Endometrial microvascular endothelial cells (primary cell): Measurements from ENCODE around the gene L1CAM. TPM values are rescaled to one million over a fixed set of nuclear protein-coding genes. Genes with fewer than 3 reads are reported as not detected.

ENCODE experiments used
- in situ Hi-C: cut with HindIII; loops from 2 replicates; pipeline ENCODE4 v1.10.0; 2017; ENCODE audit warnings: low sequenced_read_pairs, low pct_unique_long_range_greater_than_20kb; ENCODE audit errors: inconsistent ontology term
- total RNA-seq: library from RNA; depleted of rRNA; stranded (reverse); fragments of >200 nt; gene quantifications from one replicate; pipeline ENCODE4 v1.2.3, GENCODE V29; 2015; ENCODE audit errors: inconsistent ontology term

Gene L1CAM, protein sequence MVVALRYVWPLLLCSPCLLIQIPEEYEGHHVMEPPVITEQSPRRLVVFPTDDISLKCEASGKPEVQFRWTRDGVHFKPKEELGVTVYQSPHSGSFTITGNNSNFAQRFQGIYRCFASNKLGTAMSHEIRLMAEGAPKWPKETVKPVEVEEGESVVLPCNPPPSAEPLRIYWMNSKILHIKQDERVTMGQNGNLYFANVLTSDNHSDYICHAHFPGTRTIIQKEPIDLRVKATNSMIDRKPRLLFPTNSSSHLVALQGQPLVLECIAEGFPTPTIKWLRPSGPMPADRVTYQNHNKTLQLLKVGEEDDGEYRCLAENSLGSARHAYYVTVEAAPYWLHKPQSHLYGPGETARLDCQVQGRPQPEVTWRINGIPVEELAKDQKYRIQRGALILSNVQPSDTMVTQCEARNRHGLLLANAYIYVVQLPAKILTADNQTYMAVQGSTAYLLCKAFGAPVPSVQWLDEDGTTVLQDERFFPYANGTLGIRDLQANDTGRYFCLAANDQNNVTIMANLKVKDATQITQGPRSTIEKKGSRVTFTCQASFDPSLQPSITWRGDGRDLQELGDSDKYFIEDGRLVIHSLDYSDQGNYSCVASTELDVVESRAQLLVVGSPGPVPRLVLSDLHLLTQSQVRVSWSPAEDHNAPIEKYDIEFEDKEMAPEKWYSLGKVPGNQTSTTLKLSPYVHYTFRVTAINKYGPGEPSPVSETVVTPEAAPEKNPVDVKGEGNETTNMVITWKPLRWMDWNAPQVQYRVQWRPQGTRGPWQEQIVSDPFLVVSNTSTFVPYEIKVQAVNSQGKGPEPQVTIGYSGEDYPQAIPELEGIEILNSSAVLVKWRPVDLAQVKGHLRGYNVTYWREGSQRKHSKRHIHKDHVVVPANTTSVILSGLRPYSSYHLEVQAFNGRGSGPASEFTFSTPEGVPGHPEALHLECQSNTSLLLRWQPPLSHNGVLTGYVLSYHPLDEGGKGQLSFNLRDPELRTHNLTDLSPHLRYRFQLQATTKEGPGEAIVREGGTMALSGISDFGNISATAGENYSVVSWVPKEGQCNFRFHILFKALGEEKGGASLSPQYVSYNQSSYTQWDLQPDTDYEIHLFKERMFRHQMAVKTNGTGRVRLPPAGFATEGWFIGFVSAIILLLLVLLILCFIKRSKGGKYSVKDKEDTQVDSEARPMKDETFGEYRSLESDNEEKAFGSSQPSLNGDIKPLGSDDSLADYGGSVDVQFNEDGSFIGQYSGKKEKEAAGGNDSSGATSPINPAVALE
- not detected for total RNA-seq

DNA sequence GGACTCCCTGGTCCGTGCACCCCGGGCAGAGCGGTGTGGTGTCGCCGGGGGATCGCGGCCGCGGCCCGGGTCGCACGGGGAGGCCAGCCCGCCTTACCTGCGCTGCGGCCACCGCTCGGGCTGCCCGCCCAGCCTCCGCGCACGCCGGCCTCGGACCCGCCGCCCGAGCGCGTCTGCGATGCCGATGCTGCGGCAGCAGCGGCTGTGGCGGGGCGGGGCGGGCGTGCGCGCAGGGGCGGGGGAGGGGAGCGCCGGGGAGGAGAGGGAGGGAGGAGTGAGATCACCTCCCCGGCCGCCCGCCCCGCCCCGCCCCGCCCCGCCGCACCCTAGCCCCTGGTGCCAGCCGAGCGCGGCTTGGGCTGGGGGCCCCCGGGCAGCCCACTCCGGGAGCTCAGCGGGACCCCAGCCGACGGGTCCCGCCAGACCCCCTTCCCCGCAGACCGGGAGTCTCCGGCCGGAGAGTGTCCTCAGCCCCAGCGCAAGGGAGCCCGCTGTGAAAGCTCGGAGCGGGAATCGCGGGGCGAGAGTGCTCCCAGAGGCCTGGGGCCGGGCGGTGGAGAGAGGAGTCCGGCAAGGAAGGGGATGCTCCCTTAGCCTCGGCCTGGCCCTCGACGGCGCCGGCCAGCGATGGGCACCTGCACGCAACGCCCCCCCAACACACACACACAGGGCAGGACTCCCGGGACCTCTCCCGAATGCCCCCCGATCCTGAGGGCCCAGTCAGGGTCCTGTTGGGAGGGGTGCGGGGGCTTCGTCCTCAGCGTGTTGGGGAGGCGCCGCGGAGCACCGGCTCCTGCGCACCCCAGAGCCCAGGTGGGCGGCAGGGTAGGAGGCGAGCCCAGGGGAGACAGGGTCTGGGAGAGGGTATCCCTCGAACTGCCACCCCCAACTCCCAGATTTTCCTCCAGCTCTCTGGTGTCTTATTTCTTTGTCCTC lies at the start of gene L1CAM:
L1CAM (minus strand) TSS at position 206 of the 936 bp plus-strand sequence. CDS start 10,337 bp downstream, outside the sequence.
- in situ Hi-C loops = no loop called here

DNA sequence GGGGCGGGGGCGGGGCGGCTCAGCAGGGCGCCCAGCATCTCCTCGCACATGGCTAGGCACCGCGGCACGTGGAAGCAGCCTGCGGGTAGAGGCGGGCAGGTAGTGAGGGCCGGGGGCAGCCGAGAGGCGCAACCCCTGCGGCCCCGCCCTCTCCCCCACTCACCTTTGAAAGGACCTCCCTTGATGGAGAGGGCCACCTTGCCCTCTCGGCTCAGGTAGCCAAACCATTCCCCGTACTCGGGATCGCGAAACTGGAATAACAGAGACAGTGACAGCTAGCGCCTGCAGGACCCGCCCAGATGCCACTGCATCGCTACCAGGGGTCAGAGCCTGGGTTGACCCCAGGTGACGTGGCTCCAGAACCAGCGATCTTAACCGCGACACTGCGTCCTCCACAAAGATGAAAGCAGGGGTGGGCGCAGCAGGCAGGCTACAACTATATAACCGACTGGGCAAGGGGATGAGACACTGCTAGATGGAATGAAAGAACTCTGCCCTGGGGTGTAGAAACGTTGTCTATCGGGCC lies 49.4 kb upstream of the L1CAM start:
- in situ Hi-C loops = no loop called here

DNA sequence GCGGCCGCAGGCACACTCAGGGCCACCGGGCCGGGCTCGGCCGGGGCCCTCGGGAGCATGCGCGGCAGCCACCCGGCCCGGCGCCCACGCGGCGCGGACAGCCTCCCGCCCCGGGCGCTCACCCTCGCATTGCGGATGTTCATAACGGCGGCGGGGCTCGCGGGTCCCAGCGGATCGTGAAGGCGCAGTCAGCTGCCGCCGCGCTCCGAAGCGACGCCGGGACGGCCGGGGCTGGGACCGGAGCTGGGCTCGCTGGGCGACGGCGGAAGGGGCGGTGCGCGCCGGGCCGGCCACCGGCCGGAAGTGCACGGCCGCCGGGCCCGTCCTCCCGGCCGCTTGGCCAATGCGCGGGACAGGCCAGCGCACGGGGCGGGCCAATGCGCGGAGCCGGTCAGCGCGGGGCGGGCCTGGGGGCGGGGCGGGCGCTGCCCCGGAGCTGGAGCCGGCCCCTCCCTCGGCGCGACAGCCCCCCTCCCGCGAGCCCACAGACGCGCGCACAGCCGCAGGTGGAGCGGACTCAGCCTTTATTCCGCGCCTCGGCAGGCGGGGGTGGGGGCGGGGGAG lies 48.9 kb upstream of the L1CAM start, which contains the start of gene NAA10:
NAA10 (minus strand) TSS at position 276 of the 564 bp plus-strand sequence; CDS start at position 143, 133 bp downstream.
- in situ Hi-C loops = no loop called here

- in situ Hi-C loops = no loop called here
Measured at GRCh38 chrX:153934148-153934761, 48.3 kb upstream of the L1CAM start.

DNA sequence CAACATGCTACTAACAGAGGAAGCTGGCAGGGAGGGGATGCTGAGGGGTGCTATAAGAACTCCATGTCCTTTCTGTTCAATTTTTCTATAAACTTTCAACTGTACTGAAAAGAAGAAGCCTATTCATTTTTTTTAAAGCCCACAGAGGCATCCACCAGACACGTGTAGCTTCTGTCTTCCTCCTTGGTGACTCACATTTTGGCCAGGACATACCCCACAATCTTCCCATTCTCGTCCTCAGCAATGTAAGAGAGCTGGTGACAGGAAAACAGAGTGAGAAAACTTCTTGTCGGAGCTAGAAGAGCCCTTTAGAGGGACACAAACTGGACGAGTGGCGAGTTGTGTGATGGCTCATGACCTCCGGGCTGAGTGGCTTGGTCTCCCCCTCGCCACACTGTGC lies 47.8 kb upstream of the L1CAM start:
- in situ Hi-C loops = no loop called here

DNA sequence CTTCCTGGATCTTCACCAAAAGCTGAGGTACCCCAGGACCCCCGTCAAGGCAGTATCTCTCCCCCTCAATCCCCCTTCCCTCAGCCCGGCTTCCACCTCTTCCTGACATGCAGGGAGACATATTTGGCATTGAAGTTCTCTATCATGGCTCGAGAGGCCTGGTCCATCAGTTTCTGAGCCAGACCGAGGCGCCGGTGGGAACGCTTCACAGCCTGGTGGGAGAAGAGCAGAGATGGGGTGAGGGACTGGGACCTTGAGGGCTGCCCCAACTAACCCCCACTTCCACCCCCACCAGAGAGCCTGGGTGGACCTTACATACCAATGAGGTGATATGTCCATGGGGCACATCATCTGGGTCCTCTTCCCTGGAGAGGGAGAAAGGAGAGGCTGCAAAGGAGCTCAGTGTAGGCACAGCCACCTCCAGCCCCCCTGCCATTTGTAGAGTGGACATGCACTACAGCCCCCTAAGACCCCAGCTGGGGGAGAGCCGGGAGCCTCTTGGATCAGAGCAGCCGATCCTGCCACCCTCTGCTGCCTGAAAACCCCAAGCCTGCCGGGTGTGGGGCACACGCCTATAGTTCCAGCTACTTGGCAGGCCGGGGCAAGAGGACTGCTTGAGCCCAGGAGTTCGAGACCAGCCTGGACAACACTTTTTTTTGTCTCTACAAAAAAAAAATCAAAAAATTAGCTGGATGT lies 46.4 kb upstream of the L1CAM start:
- in situ Hi-C loops = no loop called here

- in situ Hi-C loops = no loop called here
Measured at GRCh38 chrX:153931748-153932147, 45.8 kb upstream of the L1CAM start.

DNA sequence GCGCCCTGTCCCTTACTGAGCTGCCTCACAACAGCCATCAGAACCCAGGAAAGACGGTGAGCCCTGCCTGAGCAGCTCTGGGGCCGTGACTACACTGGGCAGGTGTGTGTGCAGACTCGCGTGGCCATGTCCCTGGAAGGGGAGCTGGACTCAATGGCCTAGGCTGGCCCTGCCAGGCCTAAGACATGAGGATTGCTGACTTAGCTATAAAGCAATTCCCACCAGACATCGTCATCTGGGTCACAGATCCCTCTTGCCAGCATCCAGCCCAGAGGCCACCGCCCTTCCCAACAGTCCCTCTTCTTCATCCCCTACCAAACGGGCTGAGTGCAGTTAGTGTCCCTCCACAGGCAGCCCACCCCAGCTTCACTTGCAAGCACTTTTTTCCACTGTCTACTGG lies 45.2 kb upstream of the L1CAM start:
- in situ Hi-C loops = no loop called here

DNA sequence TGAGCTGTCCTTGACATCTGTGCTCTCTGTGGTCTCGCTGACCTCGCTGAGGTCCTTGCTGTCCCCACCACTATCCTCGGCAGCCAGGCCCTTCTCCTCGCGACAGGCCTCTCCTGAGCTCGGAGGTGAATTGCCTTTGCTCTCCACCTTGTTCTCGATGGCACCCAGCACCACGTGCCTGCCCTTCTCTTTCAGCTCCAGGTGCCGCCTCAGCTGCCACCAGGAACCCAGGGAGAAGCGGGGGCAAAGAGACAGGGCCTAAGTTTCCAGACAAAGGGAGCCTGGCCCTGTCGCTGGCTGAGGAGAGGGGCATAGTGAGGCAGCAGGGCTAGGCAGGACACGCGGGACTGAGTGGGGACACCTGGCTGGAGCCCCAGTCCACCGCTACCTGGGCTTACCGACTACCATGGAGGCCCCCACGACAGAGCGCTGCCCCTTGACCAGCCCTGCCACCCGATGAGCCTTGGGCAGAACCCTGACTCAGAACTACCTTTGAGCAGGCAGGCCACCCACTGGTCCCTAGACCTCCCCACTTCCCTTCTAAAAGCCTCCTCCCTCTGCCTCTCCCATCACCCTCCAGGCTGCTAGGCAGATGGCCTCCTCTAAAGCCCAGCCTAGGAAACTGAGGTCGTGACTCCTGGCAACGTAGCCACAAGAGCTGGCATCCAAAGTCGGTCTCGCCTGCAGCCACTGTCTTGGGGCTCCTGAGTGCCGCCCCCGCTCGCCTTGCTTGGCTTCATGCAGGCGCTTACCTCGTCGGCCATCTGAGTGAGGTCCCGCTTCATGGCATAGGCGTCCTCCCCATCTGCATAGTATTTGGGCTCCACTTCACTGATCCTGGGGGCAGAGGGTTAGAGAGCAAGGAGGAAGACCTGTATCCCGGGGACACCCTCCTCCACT lies 44.3 kb upstream of the L1CAM start:
- in situ Hi-C loops = no loop called here

DNA sequence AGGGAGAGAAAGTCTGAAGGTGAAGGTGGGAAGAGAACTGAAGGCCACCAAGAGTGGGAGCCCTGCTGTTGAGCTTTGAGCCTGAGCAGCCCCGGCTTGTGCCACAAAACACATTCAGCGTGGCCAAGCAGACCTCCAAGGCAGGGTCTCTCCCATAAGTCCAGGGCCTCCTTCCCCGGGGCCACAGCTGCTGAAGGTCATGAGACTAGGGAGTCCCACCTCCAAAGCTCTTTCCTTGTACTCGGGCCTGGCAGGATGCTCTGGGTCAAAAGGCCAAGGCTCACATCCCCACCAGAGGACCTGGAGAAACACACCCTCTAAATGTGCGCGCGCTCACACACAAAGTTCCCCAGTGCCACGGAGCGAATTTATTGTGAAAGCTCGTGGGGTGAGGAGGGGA lies 43.6 kb upstream of the L1CAM start:
- in situ Hi-C loops = no loop called here

GRCh38 chrX:153928846-153929245 lies 42.9 kb upstream of the L1CAM start:
- in situ Hi-C loops = no loop called here

GRCh38 chrX:153927922-153928760 lies 42.2 kb upstream of the L1CAM start:
- in situ Hi-C loops = no loop called here

DNA sequence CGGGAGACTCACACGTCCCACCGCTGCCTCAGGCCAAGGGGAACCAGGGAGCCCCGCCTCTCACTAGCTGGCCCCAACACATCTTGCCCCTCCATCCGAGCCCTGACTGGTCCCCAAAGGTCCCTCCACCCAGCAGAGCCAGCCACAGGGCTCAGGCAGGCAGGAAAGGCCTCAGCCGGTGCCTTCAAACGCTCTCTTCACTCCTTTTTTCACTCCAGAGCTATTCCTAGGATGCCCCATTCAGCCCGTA lies 41.6 kb upstream of the L1CAM start:
- in situ Hi-C loops = no loop called here

GRCh38 chrX:153926858-153927671 lies 41.1 kb upstream of the L1CAM start:
- in situ Hi-C loops = no loop called here

DNA sequence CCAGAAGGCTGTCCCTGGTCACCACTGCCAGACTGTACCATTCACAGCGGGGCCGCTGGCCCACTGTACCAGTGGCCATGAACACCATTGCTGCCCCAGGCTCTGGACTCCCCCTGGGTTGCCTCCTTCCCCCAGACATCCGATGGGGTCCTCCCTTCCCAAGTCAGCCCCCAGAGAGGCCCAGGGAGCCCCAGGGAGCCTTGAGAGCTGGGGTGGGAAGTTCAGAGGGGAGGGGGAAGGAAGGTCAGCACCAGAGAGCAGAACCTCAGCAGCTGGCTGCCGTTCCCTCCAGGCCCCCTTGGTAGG lies 40.5 kb upstream of the L1CAM start:
- in situ Hi-C loops = no loop called here
